Non-pigmented ciliary epithelial cell (primary cell): ENCODE results near the gene OR4D1.
"Not testable (repeated sequence)": the region's sequence is repeated elsewhere in the genome, so short reads cannot be mapped to it uniquely, and the experiment has no call there.

ENCODE experiments used
- DNase-seq: peaks from one replicate; pipeline ENCODE4 v3.0.0-alpha.2; 2010; ENCODE audit warnings: low read depth

The OR4D1 gene

GRCh38 chr17:58147930-58148434 is at the start of gene OR4D1:
OR4D1 (plus strand) TSS chr17:58148384; CDS start chr17:58155154, 6,770 bp downstream.
- DNase-seq = no peak

GRCh38 chr17:58100506-58100905 is 47.7 kb upstream of the OR4D1 start:
- no peak for DNase-seq

GRCh38 chr17:58101898-58102297 is 46.3 kb upstream of the OR4D1 start:
- DNase-seq = not testable (repeated sequence)

- DNase-seq = no peak
Measured at GRCh38 chr17:58105093-58105492, 43.1 kb upstream of the OR4D1 start.

- no peak for DNase-seq
Measured at GRCh38 chr17:58107306-58107705, 40.9 kb upstream of the OR4D1 start.

- no peak for DNase-seq
Measured at GRCh38 chr17:58109197-58109596, 39.0 kb upstream of the OR4D1 start.

- no peak for DNase-seq
Measured at GRCh38 chr17:58110012-58110411, 38.2 kb upstream of the OR4D1 start.

- no peak for DNase-seq
Measured at GRCh38 chr17:58111676-58112075, 36.5 kb upstream of the OR4D1 start.

GRCh38 chr17:58112970-58113631 is 35.1 kb upstream of the OR4D1 start:
- peak; percentile 14 for DNase-seq

- DNase-seq = no peak
Measured at GRCh38 chr17:58113947-58114346, 34.2 kb upstream of the OR4D1 start.

- DNase-seq = no peak
Measured at GRCh38 chr17:58117382-58117781, 30.8 kb upstream of the OR4D1 start.

- DNase-seq = no peak
Measured at GRCh38 chr17:58119491-58119890, 28.7 kb upstream of the OR4D1 start.

GRCh38 chr17:58120195-58120822 is 27.9 kb upstream of the OR4D1 start:
- DNase-seq = peak; percentile 24

GRCh38 chr17:58121925-58122324 is 26.3 kb upstream of the OR4D1 start:
- no peak for DNase-seq

- DNase-seq = no peak
Measured at GRCh38 chr17:58127846-58128245, 20.3 kb upstream of the OR4D1 start.

- DNase-seq = not testable (repeated sequence)
Measured at GRCh38 chr17:58132697-58133096, 15.5 kb upstream of the OR4D1 start.

GRCh38 chr17:58136669-58137279 is 11.4 kb upstream of the OR4D1 start:
- DNase-seq = no peak

GRCh38 chr17:58141505-58141904 is 6.7 kb upstream of the OR4D1 start:
- DNase-seq = no peak

GRCh38 chr17:58143335-58143734 is 4.8 kb upstream of the OR4D1 start:
- DNase-seq = not testable (repeated sequence)

GRCh38 chr17:58144801-58145200 is 3.4 kb upstream of the OR4D1 start:
- DNase-seq = no peak

- DNase-seq = no peak
Measured at GRCh38 chr17:58148609-58149008, 425 bp downstream of the OR4D1 start.

GRCh38 chr17:58150394-58150793 is 2.2 kb downstream of the OR4D1 start:
- no peak for DNase-seq

GRCh38 chr17:58153046-58153445 is 4.9 kb downstream of the OR4D1 start:
- DNase-seq = no peak
